A549 (cell line): ENCODE results near the gene SLN. TPM values are rescaled to one million over a fixed set of nuclear protein-coding genes. Genes with fewer than 3 reads are reported as not detected.

Source experiments
- ATAC-seq, 2 experiments: fragments of 200-7000 bp in 1 of 2; fragments of >200 bp in 1 of 2; cut with Nextera tagmentation in 1 of 2; cut with Tn5 transposase in 1 of 2; 3 replicates each; pipeline versions ENCODE4 v1.8.0 to v1.9.1; 2018 to 2020; ENCODE audit warnings: mild to moderate bottlenecking in 1 of 2, moderate library complexity in 1 of 2
- CTCF ChIA-PET: fragments of 300-600 bp; sonication (Branson Sonifier 250); formaldehyde crosslinking; extraction: SDS; loops from one replicate; lab custom pipeline; 2021; ENCODE audit warnings: antibody characterized with exemption, inconsistent platforms; lab: Yijun Ruan, JAX
- POLR2A ChIA-PET: fragments of 350-600 bp; formaldehyde crosslinking; extraction: SDS; loops from one replicate; lab custom pipeline; 2021; ENCODE audit warnings: antibody characterized with exemption, inconsistent platforms; lab: Yijun Ruan, JAX
- DNase-seq, 2 experiments: peaks; one replicate each; pipeline versions ENCODE4 v3.0.0 to v3.0.0-alpha.2; 2011 to 2016; ENCODE audit warnings: low read depth in 1 of 2, low spot score in 1 of 2
- FAIRE-seq: peaks from 2 replicates; lab custom pipeline; 2011; peaks lifted over from hg19 to GRCh38; lab: Jason Lieb, UNC
- H3K27ac ChIP-seq, 2 experiments: fragments of >200 bp; sonication (Bioruptor Twin); formaldehyde crosslinking; 3 replicates each; pipeline ENCODE4 v1.5.1; 2016 to 2017
- H3K4me1 ChIP-seq: fragments of >200 bp; sonication (Bioruptor Twin); formaldehyde crosslinking; 3 replicates; pipeline ENCODE4 v1.6.1; 2016
- H3K4me2 ChIP-seq: fragments of >200 bp; sonication (Bioruptor Twin); formaldehyde crosslinking; 3 replicates; pipeline ENCODE4 v1.6.1; 2016
- H3K4me3 ChIP-seq: fragments of >200 bp; sonication (Bioruptor Twin); formaldehyde crosslinking; 3 replicates; pipeline ENCODE4 v1.5.1; 2016
- H3K9me3 ChIP-seq: fragments of >200 bp; sonication (Bioruptor Twin); formaldehyde crosslinking; 3 replicates; pipeline ENCODE4 v1.6.1; 2016
- BHLHE40 ChIP-seq: IDR thresholded peaks from 2 replicates; pipeline ENCODE4 v1.6.1; 2012; ENCODE audit warnings: low read depth, low read length, inconsistent platforms
- CHD2 ChIP-seq: fragments of 150-350 bp; IDR thresholded peaks from 2 replicates; pipeline ENCODE4 v1.6.1; 2014; ENCODE audit warnings: low read length; ENCODE audit not compliant: partially characterized antibody
- EHMT2 ChIP-seq: fragments of 200-600 bp; sonication (generic); IDR thresholded peaks from 2 replicates; pipeline ENCODE4 v1.6.1; 2016; ENCODE audit warnings: antibody characterized with exemption, low read depth, mild to moderate bottlenecking, moderate library complexity
- FOSL2 ChIP-seq, 2 experiments: fragments of 450-650 bp in 1 of 2; fragments of >200 bp in 1 of 2; sonication (Bioruptor Twin) in 1 of 2; formaldehyde crosslinking; IDR thresholded peaks; 2 replicates each; pipeline versions ENCODE4 v1.5.0 to v1.6.1; 2016 to 2020; ENCODE audit warnings: mild to moderate bottlenecking in 1 of 2, moderate library complexity in 1 of 2
- FOXS1 ChIP-seq: fragments of 250-450 bp; sonication (Bioruptor Pico); IDR thresholded peaks from 2 replicates; pipeline ENCODE4 v1.5.0; 2020; ENCODE audit warnings: mild to moderate bottlenecking, moderate library complexity
- HEYL ChIP-seq: fragments of 250-450 bp; sonication (Bioruptor Pico); IDR thresholded peaks from 2 replicates; pipeline ENCODE4 v1.8.0; 2021; ENCODE audit warnings: mild to moderate bottlenecking, moderate library complexity
- HOXB13 ChIP-seq: fragments of 250-450 bp; sonication (Bioruptor Pico); IDR thresholded peaks from 2 replicates; pipeline ENCODE4 v1.5.0; 2020; ENCODE audit warnings: low read depth, mild to moderate bottlenecking, moderate library complexity
- JUNB ChIP-seq: fragments of >200 bp; sonication (Bioruptor Twin); formaldehyde crosslinking; IDR thresholded peaks from 2 replicates; pipeline ENCODE4 v1.6.1; 2016
- KDM1A ChIP-seq: fragments of 200-600 bp; sonication (generic); IDR thresholded peaks from 2 replicates; pipeline ENCODE4 v1.6.1; 2016; ENCODE audit warnings: low read depth, mild to moderate bottlenecking
- KDM5A ChIP-seq: fragments of 200-600 bp; sonication (generic); IDR thresholded peaks from 2 replicates; pipeline ENCODE4 v1.6.1; 2016; ENCODE audit warnings: antibody characterized with exemption, mild to moderate bottlenecking
- NFE2L2 ChIP-seq: fragments of 150-350 bp; conservative IDR thresholded peaks from 2 replicates; pipeline ENCODE4 v1.6.1; 2014; ENCODE audit warnings: low read length
- NR3C1 ChIP-seq: fragments of >200 bp; sonication (Bioruptor Twin); formaldehyde crosslinking; IDR thresholded peaks from 3 replicates; pipeline ENCODE4 v1.6.1; 2017
- POLR2AphosphoS2 ChIP-seq: conservative IDR thresholded peaks from 2 replicates; pipeline ENCODE4 v1.6.1; 2012; ENCODE audit warnings: low read length, improper control_type of control experiment, inconsistent platforms
- RAD21 ChIP-seq, 2 experiments: fragments of >200 bp in 1 of 2; sonication (Bioruptor Twin) in 1 of 2; formaldehyde crosslinking in 1 of 2; IDR thresholded peaks in 1 of 2; conservative IDR thresholded peaks in 1 of 2; 2 replicates in 1 of 2; 3 replicates in 1 of 2; pipeline ENCODE4 v1.6.1; 2012 to 2018; ENCODE audit warnings: inconsistent platforms in 1 of 2
- RNF2 ChIP-seq: fragments of 200-600 bp; sonication (generic); IDR thresholded peaks from 2 replicates; pipeline ENCODE4 v1.6.1; 2016; ENCODE audit warnings: low read depth, mild to moderate bottlenecking, antibody characterized with exemption, moderate library complexity, borderline replicate concordance
- TP53 ChIP-seq: fragments of 250-450 bp; sonication (Bioruptor Pico); IDR thresholded peaks from 2 replicates; pipeline ENCODE4 v1.5.0; 2021; ENCODE audit warnings: mild to moderate bottlenecking, moderate library complexity
- ZFP36 ChIP-seq: fragments of 450-650 bp; IDR thresholded peaks from 2 replicates; pipeline ENCODE4 v1.6.1; 2014; ENCODE audit warnings: borderline replicate concordance; ENCODE audit not compliant: partially characterized antibody
- ZSCAN20 ChIP-seq: fragments of 250-450 bp; sonication (Bioruptor Pico); IDR thresholded peaks from 2 replicates; pipeline ENCODE4 v1.8.0; 2022; ENCODE audit warnings: mild to moderate bottlenecking, moderate library complexity
- WGBS: methylation state at CpG from one replicate; pipeline ENCODE4 v1.1.6; 2017; ENCODE audit errors: missing lambda C conversion rate; 5-methylcytosine and 5-hydroxymethylcytosine counted together
- polyA plus RNA-seq, 4 experiments: library from polyadenylated mRNA; depleted of rRNA in 3 of 4; stranded (reverse); fragments of >200 nt; fragmentation: RNase III in 1 of 4; extraction: RNeasy Plus Mini Kit Qiagen cat#74134 plus additional on column Dnase treatment in 1 of 4; gene quantifications; 2 replicates in 3 of 4; 3 replicates in 1 of 4; pipeline ENCODE4 v1.2.3, GENCODE V29; 2011 to 2017
- TF ChIP-seq, protein P1 (sequence below): fragments of 250-450 bp; sonication (Bioruptor Pico); IDR thresholded peaks from 2 replicates; pipeline ENCODE4 v1.5.0; 2020; ENCODE audit warnings: low read depth, mild to moderate bottlenecking, moderate library complexity
- TF ChIP-seq, protein P2 (sequence below): fragments of >200 bp; sonication (Bioruptor Twin); formaldehyde crosslinking; IDR thresholded peaks from 2 replicates; pipeline ENCODE4 v1.6.1; 2016
- TF ChIP-seq, protein P3 (sequence below): fragments of >200 bp; sonication (Bioruptor Twin); formaldehyde crosslinking; IDR thresholded peaks from 3 replicates; pipeline ENCODE4 v1.5.1; 2016
- TF ChIP-seq, protein P4 (sequence below): IDR thresholded peaks from 2 replicates; pipeline ENCODE4 v1.6.1; 2012

The SLN gene
- polyA plus RNA-seq, 2 of the 4 experiments (the other 2 are of a cell fraction): 1.3 to 2.2 TPM

DNA sequence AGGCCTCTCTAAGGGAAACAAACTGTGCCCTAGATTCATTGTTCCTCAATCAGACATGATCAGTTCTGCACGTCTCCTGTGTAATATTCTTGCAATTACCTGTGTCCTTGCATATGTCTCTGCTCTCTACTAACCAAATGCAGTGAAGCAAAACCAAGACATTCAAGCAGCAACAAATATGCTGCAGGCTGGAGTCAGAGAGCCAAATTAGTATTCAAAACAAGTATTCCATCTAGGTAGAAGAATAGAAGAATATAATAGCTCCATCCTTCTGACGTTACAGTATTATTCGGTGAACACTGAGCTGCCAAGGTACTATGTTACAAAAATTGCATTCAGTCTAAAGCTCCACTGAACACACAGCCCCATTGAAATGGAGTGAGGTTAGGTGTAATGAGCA lies 51.8 kb downstream of the SLN start:
- CTCF ChIA-PET: interaction anchor here (0.9 kb wide), 1 partner anchor 13 kb away, joined by 3 read pairs; no protein-coding TSS in a partner anchor
- ATAC-seq (no peak), DNase-seq (no peak), FAIRE-seq (no peak)
- POLR2A ChIA-PET: no interaction called here
- Histone ChIP-seq H3K4me3 (no peak overlapping the region), H3K27ac (no peak overlapping the region), H3K4me2 (no peak overlapping the region), H3K9me3 (no peaks in the 10 kb centered on the region), H3K4me1 (no peaks in the 10 kb centered on the region)
- TF ChIP-seq, protein P1, sequence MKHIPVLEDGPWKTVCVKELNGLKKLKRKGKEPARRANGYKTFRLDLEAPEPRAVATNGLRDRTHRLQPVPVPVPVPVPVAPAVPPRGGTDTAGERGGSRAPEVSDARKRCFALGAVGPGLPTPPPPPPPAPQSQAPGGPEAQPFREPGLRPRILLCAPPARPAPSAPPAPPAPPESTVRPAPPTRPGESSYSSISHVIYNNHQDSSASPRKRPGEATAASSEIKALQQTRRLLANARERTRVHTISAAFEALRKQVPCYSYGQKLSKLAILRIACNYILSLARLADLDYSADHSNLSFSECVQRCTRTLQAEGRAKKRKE (CRISPR knock-in tag): no peak
- TF ChIP-seq ZSCAN20 (no peak), FOXS1 (no peak), FOSL2 (IDR thresholded peaks at IDR 0.05) (no peak), FOSL2 (CRISPR knock-in tag; IDR thresholded peaks at IDR 0.05) (no peak), TP53 (CRISPR knock-in tag) (no peak), CHD2 (no peak), BHLHE40 (no peak), KDM5A (no peak), RNF2 (no peak), RAD21 (conservative IDR thresholded peaks at IDR 0.05 in 1 of 2, IDR thresholded peaks at IDR 0.05 in 1 of 2) (no peak)
- 55% methylated on average over 3 of the region's 3 CpGs for WGBS

DNA sequence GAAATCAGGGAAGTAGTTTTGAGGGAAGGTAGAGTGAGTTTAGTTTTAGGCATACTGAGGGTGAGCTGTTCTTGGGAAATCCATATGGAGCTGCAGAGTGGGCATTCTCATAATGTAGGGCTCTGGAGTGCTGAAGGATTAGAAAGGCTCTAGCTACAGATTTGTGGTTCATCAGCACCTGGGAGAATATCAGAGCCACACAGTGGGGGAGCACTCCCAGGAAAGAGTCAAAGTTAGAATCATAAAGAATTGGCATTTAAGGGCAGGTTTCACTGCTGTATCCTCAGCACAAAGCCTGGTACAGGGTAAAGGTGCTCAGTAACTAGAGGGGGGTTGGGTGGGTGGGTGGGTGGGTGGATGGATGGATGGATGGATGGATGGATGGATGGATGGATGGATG lies 52.5 kb downstream of the SLN start:
- no peak overlapping the region for H3K4me2 ChIP-seq
- TF ChIP-seq HOXB13 (CRISPR knock-in tag): no peak
- TF ChIP-seq, protein P2, sequence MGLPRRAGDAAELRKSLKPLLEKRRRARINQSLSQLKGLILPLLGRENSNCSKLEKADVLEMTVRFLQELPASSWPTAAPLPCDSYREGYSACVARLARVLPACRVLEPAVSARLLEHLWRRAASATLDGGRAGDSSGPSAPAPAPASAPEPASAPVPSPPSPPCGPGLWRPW: no peak
- TF ChIP-seq FOSL2 (IDR thresholded peaks at IDR 0.05): no peak
- TF ChIP-seq FOSL2 (CRISPR knock-in tag; IDR thresholded peaks at IDR 0.05): no peak
- TF ChIP-seq JUNB: no peak
- TF ChIP-seq, protein P3, sequence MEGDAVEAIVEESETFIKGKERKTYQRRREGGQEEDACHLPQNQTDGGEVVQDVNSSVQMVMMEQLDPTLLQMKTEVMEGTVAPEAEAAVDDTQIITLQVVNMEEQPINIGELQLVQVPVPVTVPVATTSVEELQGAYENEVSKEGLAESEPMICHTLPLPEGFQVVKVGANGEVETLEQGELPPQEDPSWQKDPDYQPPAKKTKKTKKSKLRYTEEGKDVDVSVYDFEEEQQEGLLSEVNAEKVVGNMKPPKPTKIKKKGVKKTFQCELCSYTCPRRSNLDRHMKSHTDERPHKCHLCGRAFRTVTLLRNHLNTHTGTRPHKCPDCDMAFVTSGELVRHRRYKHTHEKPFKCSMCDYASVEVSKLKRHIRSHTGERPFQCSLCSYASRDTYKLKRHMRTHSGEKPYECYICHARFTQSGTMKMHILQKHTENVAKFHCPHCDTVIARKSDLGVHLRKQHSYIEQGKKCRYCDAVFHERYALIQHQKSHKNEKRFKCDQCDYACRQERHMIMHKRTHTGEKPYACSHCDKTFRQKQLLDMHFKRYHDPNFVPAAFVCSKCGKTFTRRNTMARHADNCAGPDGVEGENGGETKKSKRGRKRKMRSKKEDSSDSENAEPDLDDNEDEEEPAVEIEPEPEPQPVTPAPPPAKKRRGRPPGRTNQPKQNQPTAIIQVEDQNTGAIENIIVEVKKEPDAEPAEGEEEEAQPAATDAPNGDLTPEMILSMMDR: no peak
- no peak for TF ChIP-seq NR3C1
- TF ChIP-seq EHMT2: no peak
- no peak for TF ChIP-seq RNF2
- no peak for TF ChIP-seq POLR2AphosphoS2
- no peak for TF ChIP-seq KDM1A
- TF ChIP-seq HEYL (CRISPR knock-in tag): no peak
- no peak for TF ChIP-seq KDM5A
- no peak for TF ChIP-seq NFE2L2
- TF ChIP-seq, protein P4, sequence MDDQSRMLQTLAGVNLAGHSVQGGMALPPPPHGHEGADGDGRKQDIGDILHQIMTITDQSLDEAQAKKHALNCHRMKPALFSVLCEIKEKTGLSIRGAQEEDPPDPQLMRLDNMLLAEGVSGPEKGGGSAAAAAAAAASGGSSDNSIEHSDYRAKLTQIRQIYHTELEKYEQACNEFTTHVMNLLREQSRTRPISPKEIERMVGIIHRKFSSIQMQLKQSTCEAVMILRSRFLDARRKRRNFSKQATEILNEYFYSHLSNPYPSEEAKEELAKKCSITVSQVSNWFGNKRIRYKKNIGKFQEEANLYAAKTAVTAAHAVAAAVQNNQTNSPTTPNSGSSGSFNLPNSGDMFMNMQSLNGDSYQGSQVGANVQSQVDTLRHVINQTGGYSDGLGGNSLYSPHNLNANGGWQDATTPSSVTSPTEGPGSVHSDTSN: no peak
- no peak for TF ChIP-seq ZFP36
- ATAC-seq (no peak), DNase-seq (no peak), FAIRE-seq (no peak)
- no peak overlapping the region for H3K4me3 ChIP-seq
- H3K9me3 ChIP-seq: no peaks in the 10 kb centered on the region
- ChIA-PET CTCF (interaction anchor here (1.1 kb wide), 1 partner anchor 96 kb away, joined by 3 read pairs; no protein-coding TSS in a partner anchor), POLR2A (no interaction called here)
- H3K4me1 ChIP-seq: no peaks in the 10 kb centered on the region
- H3K27ac ChIP-seq: no peak overlapping the region

Other genes starting within 250 kb of the SLN start
- gene ALKBH8, start 146.3 kb downstream of the SLN start, polyA plus RNA-seq (2011; rRNA removed): 7.1 and 10.8 TPM in 2 replicates
- 6.5 to 7.7 TPM (median 7.6 TPM) in 3 replicates for gene ALKBH8, start 146.3 kb downstream of the SLN start, polyA plus RNA-seq (2017; fragmentation: RNase III; extraction: RNeasy Plus Mini Kit Qiagen cat#74134 plus additional on column Dnase treatment)
- gene ELMOD1, start 120.9 kb downstream of the SLN start, polyA plus RNA-seq (2011; rRNA removed): 0.04 and 0.09 TPM in 2 replicates
- gene ELMOD1, start 120.9 kb downstream of the SLN start, polyA plus RNA-seq (2017; fragmentation: RNase III; extraction: RNeasy Plus Mini Kit Qiagen cat#74134 plus additional on column Dnase treatment): 0.05 to 0.16 TPM (median 0.08 TPM) in 3 replicates
- 27.0 and 30.0 TPM in 2 replicates for gene SLC35F2, start 146.7 kb upstream of the SLN start, polyA plus RNA-seq (2011; rRNA removed)
- gene SLC35F2, start 146.7 kb upstream of the SLN start, polyA plus RNA-seq (2017; fragmentation: RNase III; extraction: RNeasy Plus Mini Kit Qiagen cat#74134 plus additional on column Dnase treatment): 32.4 to 33.6 TPM (median 32.8 TPM) in 3 replicates
- 0.94 and 1.1 TPM in 2 replicates for gene RAB39A, start 216.4 kb upstream of the SLN start, polyA plus RNA-seq (2011; rRNA removed)
- gene RAB39A, start 216.4 kb upstream of the SLN start, polyA plus RNA-seq (2017; fragmentation: RNase III; extraction: RNeasy Plus Mini Kit Qiagen cat#74134 plus additional on column Dnase treatment): 0.42 to 1.1 TPM (median 0.93 TPM) in 3 replicates